GM19193 (cell line): ENCODE results near the gene LCN10.

Source experiments
- POLR2A ChIP-seq: IDR thresholded peaks from 4 replicates; pipeline ENCODE4 v1.6.1; 2011; ENCODE audit not compliant: insufficient read depth, insufficient read length; ENCODE audit errors: extremely low read depth

Gene LCN10

DNA sequence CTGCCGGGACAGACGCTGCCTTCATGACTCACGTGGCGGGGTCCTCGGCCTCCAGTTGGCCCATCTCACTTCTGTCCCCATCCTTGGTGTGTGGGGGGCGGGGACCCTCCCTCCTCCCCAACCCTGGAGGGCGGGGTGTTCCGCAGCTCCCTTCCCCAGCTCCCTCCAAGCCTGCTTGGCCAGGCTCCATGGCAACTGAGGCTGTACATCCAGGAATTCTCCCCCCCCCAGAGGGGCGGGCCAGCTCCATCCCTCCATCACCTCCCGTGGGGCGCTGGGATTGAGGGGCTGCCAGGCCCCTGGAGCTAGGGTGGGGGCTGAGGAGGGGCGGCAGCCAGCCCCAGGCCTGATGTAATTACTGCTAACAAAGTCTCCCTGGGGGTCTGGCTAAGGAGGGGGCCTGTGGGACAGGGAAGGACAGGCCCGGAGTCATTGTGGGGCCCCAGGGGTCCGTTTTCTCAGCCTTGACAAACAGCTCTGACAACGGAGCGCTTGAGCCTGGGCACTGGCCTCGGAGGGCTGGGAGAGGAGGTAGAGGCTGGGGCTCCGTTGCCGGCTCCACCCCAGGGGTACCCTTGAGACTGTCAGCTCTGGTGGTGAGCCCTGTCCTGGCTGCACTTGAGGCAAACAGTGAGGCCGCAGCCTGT, 22.4 kb downstream of the LCN10 start:
- TF ChIP-seq POLR2A: no peak

DNA sequence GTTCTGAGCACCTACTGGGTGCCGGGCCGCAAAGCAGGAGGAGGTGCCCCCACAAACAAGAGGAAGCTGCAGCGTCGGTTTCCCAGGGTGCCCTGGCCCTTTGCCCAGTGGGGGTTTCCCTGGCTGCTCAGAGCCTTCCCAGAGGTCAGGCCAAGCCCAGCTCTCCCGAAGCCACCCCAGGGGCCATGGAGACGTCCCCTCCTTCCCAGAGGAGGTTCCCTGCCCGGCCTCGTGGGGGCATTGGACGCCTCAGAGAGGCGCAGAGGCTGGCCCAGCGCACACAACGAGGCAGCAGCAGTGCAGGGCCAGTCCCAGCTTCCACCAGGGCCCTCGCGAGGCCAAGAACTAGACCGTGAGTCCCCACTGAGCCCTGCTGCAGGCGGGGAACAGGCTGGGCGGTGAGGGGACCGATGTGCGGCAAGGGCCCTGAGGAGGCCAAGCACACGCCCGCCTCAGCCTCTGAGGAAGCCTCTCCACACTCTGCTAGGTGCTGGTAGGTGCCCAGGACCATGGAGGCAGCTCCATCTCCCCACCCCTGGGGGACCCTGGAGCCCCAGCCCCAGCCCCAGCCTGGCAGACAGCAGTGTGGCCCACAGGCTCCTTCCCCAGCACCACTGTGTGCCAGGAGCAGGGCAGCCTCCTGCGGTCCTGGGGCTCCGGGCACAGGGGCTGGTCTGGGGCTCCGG, 23.4 kb downstream of the LCN10 start:
- no peak for TF ChIP-seq POLR2A

DNA sequence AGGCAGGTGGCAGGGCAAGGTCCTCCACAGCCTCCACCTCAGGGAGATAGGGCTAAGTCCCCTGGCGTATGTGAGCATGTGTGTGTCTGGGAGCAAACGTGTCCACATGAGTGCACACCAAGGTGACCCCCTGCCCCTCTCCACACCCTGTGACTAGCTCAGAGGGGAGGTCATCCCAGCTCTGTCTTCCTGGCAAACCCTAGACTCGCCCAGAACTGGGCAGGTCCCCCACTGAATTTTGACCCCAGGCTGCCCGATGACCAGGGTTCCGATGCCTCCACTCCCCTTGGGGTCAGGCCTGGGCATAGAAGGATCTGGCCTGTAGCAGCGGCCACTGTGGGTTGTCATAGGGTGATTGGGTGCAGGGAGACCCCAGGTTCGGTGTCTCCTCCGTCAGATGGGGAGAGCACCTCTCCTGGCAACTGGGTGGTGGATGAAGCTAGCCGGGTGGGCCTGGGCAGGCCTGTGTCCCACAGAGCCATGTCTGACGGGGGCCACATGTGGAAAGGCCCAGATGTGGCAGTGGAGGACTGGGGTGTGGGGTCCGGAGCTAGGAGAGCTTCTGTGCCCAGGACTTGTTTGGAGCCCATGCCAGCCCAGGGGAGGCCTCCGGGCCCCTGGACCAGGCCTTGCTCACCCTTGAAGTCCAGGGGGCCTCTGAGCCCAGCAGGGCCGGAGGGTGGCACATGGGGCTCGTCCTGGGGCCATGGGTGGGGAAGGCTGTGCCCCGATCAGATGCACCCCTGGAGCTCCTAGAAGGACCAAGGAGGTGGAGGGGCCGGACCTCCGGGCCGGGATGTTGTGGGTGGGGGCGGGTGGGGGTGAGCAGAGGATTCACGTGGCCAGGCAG, 24.2 kb downstream of the LCN10 start:
- no peak for TF ChIP-seq POLR2A

DNA sequence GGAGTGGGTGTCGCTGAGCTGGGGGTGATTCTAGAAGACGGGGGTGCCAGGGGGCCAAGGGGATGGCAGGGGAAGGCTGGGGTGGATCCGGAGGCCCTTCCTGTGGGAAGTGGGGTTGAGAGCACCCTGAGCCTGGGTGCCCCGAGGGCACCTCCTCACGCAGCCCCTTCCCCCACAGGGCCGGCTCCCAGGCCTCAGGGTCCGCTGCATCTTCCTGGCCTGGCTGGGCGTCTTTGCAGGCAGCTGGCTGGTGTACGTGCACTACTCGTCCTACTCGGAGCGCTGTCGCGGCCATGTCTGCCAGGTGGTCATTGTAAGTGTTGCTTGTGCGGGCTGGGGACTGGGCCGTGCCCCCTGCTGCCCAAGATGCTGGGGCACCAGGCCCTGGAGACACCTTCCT, 25.3 kb downstream of the LCN10 start:
- no peak for TF ChIP-seq POLR2A

DNA sequence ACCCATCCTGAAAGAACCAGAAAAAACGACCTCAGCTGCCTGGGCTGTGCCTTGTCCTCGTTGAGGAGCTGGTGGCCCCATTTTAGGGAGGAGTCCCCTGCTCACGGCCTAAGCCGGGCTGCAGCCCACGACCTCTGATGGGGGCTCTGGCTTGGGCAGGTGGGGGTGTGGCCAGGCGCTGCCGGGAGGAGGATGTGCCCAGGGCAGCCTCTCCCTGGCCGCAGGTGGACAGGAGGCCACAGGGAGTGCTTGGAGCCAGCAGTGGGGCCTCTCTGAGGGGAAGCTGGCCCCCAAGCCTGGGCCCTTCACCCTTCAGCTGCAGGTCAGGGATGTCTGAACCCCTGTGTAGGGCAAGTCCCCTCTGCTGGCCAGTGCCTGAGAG, 27.9 kb downstream of the LCN10 start:
- no peak for TF ChIP-seq POLR2A

DNA sequence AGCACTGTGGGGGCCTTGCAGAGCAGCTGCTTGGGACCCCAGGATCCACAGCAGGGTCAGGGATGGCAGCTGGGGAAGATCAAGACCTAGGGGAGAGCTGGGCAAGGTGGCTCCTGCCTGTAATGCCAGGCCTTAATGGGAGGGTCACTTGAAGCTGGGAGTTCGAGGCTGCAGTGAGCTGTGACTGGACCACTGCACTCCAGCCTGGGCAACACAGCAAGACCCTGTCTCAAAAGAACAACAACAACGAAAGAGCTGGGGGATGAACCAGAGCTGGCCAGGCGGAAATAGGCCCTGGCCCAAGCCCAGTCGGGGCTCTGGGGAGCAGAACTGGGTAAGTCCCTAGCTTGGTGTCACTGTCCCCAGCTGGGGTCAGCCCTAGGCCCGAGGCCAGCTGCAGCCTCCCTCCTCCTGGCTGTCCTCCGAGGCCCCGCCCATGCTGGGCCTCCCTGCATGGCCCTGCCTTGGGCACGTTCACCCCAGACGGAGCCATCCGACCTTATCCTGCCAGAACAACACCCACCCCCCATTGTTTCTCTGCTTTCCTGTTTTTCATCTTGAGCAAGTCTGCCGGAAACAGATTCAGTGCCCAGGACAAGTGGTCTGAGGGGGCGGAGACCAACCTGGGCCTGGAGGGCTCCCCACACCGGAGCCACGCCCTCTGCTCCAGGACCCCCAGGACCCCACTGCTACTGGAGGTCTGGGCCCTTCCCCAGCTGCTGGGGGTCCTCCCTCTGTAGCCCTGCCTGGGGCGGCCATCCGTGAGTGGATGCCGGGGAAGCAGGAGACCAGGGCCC, 28.4 kb downstream of the LCN10 start:
- TF ChIP-seq POLR2A: no peak

DNA sequence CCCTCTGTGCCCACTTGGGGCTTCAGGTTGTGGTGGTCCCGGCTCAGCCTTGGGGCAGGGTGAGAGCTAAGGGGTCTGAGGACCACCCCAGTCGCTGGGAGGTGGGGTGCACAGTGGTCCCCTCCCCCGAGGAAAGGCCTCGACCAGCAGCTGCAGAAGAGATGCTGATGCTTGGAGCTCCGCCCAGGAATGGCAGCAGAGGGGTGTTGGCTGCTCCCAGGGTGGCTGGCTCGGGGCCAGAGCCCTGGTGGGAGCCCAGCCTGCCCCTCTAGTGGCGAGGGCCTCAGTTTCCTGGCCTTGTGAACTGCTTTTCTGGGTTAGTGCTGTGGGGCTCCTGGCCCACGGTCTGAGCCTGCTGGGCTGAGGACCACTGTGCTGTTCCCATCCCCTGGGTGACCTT, 29.2 kb downstream of the LCN10 start:
- TF ChIP-seq POLR2A: no peak

DNA sequence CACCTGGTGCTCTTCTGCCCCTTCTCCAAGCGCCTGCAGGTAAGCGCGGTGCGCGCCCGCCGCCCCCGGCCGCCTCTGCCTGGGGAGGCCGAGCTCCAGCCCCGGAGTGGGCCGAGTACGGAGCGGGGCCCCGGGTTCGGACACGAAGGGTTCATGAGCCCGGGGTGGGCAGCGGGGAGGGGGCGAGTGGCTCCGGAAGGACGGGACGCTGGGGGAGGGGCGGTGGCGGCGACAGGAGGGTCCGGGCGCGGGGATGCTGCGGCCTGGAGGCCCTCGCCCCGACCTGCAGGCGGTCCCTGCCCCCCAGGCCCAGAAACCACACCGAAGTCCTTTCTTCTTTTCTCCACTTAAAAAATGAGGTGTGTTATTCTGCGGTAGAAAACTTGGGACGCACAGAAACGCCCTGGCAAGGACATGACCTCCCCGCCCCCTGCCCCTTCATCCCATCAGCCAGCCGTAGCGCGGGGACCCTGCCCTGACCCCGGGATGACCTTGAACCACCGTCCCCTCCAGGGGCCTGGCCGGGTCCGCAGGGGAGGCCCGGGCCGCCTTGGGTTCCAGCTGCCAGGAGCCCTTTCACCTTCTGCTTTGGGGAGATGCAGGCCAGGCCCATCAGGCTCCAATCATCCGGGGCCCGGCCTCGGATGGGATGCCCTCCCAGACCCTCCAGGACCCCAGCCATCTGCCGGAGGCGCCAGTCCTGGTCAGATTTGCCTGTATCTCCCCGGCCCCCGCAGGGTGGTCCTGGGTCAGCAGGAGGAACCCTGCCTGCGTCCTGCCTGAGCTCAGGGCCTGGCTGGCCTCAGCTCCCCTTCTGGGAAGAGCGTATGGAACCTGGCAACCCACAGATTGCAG, 29.8 kb downstream of the LCN10 start:
- TF ChIP-seq POLR2A: no peak

DNA sequence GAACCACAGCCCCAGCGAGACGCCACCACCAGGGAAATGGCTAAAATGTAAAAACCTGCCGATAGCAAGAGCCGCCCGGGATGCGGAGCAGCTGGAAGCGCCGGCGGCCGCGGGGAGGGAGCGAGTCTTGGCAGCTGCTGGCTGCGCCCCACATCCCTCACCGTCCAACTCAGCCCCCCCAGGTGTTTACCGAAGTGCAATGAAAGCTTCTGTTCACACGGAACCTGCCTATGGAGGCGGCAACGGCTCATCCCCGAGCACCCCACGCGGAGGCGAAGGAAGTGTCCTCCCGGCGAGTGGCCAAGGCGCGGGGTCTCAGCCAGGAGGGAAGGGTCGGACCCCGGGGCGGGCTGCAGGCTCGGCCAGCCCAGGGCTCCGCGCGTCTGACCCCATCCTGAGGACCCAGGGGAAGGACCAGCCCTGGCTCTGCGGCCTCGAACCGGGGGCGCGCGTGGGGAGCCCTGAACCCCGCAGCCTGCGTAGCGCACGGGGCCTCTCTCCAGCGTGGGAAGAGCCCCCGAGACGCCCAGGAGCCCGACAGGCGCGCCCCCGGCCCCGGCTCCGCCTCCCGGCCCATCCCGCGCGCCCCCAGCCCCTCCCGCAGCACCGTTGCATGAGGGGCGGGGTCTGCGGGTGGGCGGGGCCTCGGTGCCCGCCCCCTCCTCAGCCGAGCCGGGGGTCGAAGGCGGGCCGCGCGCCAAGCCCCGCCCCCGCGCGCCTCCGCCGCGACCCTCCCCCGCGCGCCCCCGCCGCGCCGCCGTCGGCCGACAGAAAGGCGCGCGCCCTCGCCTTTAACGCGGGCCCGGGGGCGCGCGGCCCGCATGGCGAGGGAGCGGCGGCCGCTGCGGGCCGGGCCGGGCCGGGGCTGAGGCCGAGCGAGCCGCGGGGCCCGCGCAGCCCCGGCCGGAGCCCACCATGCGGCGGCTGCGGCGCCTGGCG, 30.7 kb downstream of the LCN10 start, which contains the start of gene DIPK1B:
Gene DIPK1B, plus strand, starts transcription at position 822 of the 939 bp plus-strand sequence. Its CDS starts 94 bp downstream, at position 916.
- TF ChIP-seq POLR2A: no peak

DNA sequence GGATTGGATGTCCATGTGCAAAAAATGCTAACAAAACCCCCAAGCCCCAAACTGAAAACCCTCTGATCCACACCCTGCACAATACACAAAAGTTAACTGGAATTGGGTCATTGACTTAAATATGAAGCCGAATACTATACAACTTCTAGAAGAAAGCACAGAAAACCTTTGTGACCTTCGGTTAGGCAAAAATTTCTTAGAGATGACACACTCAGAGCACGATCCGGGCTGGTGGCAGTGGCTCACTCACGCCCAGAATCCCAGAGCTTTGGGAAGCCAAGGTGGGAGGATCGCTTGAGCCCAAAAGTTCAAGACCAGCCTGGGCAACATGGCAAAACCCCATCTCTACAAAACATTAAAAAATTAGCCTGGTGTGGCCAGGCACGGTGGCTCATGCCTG, 32.2 kb downstream of the LCN10 start:
- no peak for TF ChIP-seq POLR2A

DNA sequence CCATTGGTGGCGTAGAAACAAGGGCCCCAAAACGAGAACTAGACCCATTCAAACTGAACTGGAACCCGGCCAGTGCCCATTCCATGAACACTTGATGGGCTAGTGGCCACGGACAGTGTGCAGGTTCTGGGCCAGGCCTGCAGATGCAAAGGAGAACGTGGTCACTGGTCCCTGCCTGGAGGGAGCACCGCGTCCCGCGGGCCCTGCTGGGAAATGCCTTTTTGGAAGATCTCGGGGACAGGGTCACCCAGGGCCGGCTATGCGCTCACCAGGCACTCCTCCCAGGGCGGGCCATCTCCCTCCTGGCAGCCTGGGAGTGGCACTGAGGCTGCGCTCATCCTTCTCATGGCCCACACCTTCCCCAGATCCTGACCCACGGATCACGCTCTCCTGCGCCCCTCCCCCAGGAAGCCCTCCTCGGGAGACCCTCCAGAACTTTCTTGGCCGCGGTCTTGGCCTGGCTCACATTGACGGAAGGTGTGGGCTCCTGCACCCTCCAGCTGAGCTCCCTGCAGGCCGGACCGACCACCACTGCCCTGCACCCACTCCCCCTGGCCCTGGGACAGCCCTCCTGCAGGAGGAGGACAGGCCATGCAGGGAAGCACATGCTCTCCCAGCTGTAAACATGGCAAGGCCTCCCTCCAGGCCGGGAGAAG, 33.2 kb downstream of the LCN10 start:
- no peak for TF ChIP-seq POLR2A

DNA sequence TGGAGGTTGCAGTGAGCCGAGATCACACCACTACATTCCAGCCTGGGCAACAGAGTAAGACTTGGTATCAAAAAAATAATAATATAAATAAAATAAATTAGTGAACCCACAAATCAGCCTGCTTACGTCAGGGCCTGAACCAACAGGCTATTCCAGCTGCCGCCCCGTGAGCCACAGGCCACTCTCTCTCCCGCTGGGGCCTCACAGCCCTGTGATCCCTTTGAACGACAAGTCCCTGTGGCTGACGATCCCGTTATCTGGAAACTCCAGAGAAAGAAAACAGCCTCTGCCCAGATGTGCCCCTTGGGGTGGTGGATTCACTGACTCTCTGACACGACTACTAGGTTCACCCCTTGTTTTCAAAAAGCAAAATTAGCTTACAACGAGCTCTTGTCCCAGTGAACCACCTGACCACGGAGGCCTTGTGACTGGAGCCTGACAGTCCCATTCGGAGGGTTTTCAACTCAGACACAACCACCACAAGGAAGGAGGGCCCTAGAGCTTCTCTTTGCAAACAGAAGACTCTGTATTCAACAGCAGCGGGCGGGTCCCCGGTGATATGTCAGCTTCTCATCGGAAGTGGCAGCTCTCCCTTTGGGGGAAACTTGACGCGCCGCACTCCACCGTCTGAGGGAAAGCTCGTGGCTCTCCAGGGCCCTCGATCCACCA, 34.8 kb downstream of the LCN10 start:
- no peak for TF ChIP-seq POLR2A

DNA sequence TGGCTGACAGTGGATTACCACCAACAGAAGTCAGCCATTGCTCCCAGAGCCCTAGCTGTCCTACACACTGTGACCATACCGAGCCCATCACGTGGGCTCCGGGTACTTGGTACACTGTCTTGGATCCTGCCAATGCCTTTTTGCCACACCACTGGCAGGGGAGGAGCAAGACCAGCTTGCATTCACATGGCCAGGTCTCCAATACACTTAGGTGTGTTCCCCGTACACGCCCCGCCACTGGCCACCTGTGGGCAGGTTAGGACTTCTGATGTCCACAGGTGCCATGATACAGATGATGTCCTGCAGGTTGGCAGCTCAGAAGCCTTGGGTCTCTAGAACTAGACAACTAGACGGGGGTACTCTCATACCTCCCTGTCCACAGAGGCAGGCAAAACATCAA, 35.7 kb downstream of the LCN10 start:
- TF ChIP-seq POLR2A: no peak

DNA sequence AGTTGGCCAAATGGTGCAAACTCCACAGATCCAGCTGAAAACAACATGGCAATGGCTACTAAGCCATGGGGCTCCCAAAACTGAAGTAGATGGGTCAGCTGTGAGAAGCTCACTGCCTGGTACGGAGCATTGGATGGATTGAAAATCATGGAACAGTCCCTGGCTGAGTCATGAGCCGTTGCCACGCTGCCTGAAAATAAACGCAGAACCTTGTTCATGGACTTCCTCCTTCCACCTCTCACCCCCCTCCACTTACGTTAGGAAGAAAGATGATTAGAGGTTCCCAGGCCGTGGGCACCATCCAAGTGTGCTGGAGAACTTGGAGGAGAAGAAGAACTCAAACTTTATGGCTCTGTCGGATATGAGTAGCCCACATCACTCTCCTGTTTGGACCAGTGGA, 37.2 kb downstream of the LCN10 start:
- TF ChIP-seq POLR2A: no peak
